Measurements from ENCODE around the gene USP16.

GRCh38 chr21:29073222-29074006, 48.9 kb downstream of the USP16 start, which contains the start of gene CCT8:
- TF ChIP-seq, protein P1, sequence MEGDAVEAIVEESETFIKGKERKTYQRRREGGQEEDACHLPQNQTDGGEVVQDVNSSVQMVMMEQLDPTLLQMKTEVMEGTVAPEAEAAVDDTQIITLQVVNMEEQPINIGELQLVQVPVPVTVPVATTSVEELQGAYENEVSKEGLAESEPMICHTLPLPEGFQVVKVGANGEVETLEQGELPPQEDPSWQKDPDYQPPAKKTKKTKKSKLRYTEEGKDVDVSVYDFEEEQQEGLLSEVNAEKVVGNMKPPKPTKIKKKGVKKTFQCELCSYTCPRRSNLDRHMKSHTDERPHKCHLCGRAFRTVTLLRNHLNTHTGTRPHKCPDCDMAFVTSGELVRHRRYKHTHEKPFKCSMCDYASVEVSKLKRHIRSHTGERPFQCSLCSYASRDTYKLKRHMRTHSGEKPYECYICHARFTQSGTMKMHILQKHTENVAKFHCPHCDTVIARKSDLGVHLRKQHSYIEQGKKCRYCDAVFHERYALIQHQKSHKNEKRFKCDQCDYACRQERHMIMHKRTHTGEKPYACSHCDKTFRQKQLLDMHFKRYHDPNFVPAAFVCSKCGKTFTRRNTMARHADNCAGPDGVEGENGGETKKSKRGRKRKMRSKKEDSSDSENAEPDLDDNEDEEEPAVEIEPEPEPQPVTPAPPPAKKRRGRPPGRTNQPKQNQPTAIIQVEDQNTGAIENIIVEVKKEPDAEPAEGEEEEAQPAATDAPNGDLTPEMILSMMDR (IDR thresholded peaks at IDR 0.05): no peak
- TF ChIP-seq POLR2AphosphoS5 (IDR thresholded peaks at IDR 0.05): peak; percentile 67 to 80 (median 70)
- no peak for TF ChIP-seq EP300 (IDR thresholded peaks at IDR 0.05)
